Body of pancreas (tissue), 4 donors: ENCODE measurements around the gene ATP2C2.

Experiments used
- CTCF ChIP-seq, 7 experiments: fragments of 450-650 bp in 4 of 7; fragments of 200-600 bp in 3 of 7; sonication (generic) in 3 of 7; IDR thresholded peaks; one replicate each; pipeline ENCODE4 v1.5.1; 2016 to 2019; ENCODE audit warnings: antibody characterized with exemption in 7 of 7
- POLR2A ChIP-seq, 3 donors: fragments of 450-650 bp; IDR thresholded peaks; one replicate each; pipeline ENCODE4 v1.6.1; 2016; ENCODE audit warnings: antibody characterized with exemption in 3 of 3, mild to moderate bottlenecking in 2 of 3

DNA sequence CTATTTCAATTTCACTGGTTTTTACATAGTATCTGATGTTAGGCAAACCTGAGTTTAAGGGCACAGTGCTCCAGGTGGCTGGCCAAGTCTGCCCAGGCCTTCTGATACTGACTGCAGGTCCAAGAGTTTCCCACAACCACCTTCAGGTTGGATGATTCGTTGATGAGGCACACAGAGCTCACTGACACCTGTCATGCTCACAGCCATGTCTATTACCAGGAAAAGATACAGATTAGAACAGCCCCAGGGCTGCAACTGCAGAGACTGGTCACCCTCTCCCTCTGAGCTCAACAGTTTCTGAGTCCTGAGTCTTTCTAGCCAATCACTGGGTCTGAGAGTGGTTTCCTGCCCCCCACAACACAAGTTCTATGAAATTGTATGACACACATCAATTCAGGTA, 98.9 kb downstream of the ATP2C2 start:
- TF ChIP-seq CTCF (IDR thresholded peaks at IDR 0.05) (no peak), POLR2A (IDR thresholded peaks at IDR 0.05) (no peak)
